SK-N-MC (cell line): ENCODE measurements around the gene GINS2.

Experiments used
- DNase-seq: peaks from one replicate; pipeline ENCODE4 v3.0.0-alpha.2; 2011; ENCODE audit warnings: low read depth, low spot score
- H3K27ac ChIP-seq: fragments of 200-600 bp; sonication (generic); 2 replicates; pipeline ENCODE4 v1.5.1; 2016; ENCODE audit warnings: mixed run types
- H3K36me3 ChIP-seq: fragments of 200-600 bp; sonication (generic); 2 replicates; pipeline ENCODE4 v1.6.1; 2017; ENCODE audit warnings: antibody characterized with exemption, low read length, mixed read lengths; ENCODE audit not compliant: insufficient read depth
- H3K4me3 ChIP-seq: fragments of 200-600 bp; sonication (generic); 2 replicates; pipeline ENCODE4 v1.5.1; 2016
- H3K9ac ChIP-seq: fragments of 200-600 bp; sonication (generic); 2 replicates; pipeline ENCODE4 v1.8.0; 2017; ENCODE audit warnings: mixed run types, mixed read lengths; ENCODE audit not compliant: insufficient read length
- H3K9me3 ChIP-seq: fragments of 200-600 bp; sonication (generic); 2 replicates; pipeline ENCODE4 v1.6.1; 2017; ENCODE audit warnings: low read depth, mild to moderate bottlenecking, antibody characterized with exemption, low read length, moderate library complexity, mixed read lengths
- EZH2 ChIP-seq: fragments of 200-600 bp; sonication (generic); IDR thresholded peaks from one replicate; pipeline ENCODE4 v1.6.1; 2017; ENCODE audit warnings: antibody characterized with exemption
- FOXP2 ChIP-seq: optimal IDR thresholded peaks from 2 replicates; pipeline ENCODE3; 2011; ENCODE audit warnings: mild to moderate bottlenecking, moderate library complexity; ENCODE audit not compliant: insufficient read depth; ENCODE audit errors: extremely low read length, control extremely low read depth
- POLR2AphosphoS5 ChIP-seq: IDR thresholded peaks from 2 replicates; pipeline ENCODE4 v1.6.1; 2012; ENCODE audit warnings: mild to moderate bottlenecking, low read depth, low read length, borderline replicate concordance

GINS2 gene

DNA sequence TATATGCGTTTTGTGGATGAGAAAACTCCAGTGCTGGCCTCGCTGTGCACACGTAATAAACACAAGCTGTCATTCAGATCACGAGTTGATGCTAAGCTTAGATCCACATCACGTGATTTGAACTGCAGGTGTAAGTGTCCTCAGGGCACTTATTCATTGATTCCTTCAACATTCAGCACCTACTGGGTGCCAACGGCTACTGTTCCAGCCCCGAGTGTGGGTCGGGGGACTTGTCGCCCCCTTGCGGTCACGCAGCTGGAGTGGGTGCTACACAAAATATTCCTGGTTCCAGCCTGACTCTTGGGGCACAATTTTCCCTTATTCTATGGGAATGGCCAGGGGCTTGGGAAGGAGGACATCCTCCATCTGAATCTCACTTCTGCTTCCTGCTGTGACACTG is 29.9 kb upstream of the GINS2 start:
- H3K36me3 ChIP-seq: no peaks in the 10 kb centered on the region
- DNase-seq: no peak
- H3K9me3 ChIP-seq: no peaks in the 10 kb centered on the region
- TF ChIP-seq EZH2 (no peak), FOXP2 (no peak), POLR2AphosphoS5 (no peak)
- H3K4me3 ChIP-seq: no peak overlapping the region
- no peak overlapping the region for H3K9ac ChIP-seq
- no peak overlapping the region for H3K27ac ChIP-seq

DNA sequence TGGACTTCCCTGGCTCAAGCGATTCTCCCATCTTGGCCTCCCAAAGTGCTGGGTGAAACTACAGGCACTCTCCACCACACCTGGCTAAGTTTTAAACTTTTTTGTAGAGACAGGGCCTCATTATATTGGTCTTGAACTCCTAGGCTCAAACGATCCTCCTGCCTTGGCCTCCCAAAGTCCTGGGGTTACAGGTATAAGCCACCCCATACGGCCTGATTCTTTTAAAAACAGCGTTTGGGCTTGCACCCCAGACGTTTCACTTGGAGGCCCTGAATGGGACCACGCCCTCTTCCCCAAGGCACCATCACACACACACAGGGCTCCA is 29.4 kb upstream of the GINS2 start:
- Histone ChIP-seq H3K27ac (no peak overlapping the region), H3K4me3 (no peak overlapping the region), H3K36me3 (no peaks in the 10 kb centered on the region), H3K9me3 (no peaks in the 10 kb centered on the region), H3K9ac (no peak overlapping the region)
- DNase-seq: no peak
- no peak for TF ChIP-seq POLR2AphosphoS5

DNA sequence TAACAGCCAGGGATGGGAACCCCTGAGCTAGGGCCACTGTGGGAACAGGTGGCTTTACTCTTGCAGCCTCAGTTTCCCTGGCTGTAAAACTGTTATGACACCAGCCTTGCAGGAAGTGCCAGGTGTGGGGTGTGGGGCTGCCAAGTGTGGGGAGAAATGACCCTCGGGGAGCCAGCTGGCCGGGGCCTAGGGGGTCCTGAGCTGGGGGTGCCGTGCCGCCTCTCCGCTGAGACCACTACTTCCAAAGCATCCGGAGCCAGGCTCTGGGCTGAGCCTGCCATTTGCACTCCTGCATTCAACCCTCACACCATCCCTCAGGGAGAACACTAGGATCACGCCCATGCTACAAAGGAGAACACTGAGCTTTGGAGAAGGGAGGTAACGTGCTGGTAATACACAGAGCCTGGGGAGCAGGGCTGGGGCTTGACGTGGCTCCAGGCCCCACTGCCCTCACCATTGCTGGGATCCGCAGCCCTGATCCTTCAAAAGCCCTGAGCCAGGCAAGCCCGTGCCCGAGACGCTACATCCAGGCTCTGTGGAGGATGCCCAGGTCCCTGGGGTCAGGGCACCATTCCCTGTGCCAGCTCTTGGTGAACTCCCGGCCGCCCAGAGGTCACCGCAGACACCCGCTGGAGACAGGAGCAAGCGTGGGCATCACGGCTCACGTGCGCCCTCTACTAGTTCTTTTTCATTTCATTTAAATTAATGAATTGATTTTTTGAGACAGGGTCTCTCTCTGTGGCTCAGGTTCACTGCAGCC is 28.8 kb upstream of the GINS2 start:
- Histone ChIP-seq H3K27ac (no peak overlapping the region), H3K4me3 (no peak overlapping the region), H3K36me3 (no peaks in the 10 kb centered on the region), H3K9me3 (no peaks in the 10 kb centered on the region), H3K9ac (no peak overlapping the region)
- DNase-seq: no peak
- TF ChIP-seq POLR2AphosphoS5 (no peak), FOXP2 (no peak), EZH2 (no peak)

DNA sequence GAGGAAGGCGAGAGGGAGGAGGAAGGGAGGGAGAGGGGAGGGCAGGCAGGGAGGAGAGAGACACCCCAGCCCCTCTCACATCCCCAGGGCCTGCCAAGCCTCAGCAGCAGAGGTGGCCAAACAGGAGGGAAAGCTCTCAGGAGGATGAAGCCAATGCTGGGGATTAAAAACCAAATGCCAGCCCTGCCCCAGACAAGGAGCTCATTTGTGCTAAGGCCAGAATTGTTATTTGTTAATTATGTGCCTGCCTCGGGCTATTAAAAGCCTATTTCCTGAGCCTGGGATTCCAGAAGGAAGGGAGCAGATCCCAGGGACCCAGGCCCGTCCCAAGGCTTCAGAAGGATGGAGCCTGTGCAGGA is 27.9 kb upstream of the GINS2 start:
- no peak for TF ChIP-seq POLR2AphosphoS5
- no peak for TF ChIP-seq FOXP2
- no peak for TF ChIP-seq EZH2
- Histone ChIP-seq H3K27ac (no peak overlapping the region), H3K9me3 (no peaks in the 10 kb centered on the region), H3K4me3 (no peak overlapping the region), H3K36me3 (no peaks in the 10 kb centered on the region), H3K9ac (no peak overlapping the region)
- no peak for DNase-seq

DNA sequence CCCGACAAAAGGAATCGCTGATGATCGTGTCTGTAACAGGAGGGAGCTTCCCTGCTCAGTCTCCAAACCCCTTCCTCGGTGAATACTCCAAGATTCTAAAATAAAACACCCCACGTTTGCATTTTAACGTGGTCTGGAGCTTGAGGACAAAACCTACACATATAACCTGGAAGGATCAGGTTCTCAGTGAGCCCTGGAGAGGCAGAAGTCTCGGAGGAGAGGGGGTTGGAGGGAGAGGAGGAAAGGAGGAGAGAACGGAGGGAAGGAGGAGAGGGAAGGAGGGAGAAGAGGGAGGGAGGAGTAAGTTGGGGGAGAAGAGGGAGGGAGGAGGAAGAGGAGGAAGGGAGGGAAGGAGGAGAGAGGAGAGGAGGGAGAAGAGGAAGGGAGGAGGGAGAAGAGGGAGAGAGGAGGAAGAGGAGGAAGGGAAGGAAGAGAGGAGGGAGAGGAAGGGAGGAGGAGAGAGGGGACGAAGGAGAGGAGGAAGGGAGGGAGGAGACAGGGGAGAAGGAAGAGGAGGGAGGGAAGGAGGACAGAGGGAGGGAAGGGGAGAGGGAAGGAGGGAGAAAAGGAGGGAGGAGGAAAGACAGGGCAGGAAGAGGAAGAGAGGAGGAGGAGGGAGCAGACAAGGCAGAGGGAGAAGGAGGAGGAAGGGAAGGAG is 27.4 kb upstream of the GINS2 start:
- no peak for TF ChIP-seq FOXP2
- no peak for TF ChIP-seq EZH2
- TF ChIP-seq POLR2AphosphoS5: no peak
- Histone ChIP-seq H3K36me3 (no peaks in the 10 kb centered on the region), H3K4me3 (no peak overlapping the region), H3K9ac (no peak overlapping the region), H3K27ac (no peak overlapping the region), H3K9me3 (no peaks in the 10 kb centered on the region)
- no peak for DNase-seq

DNA sequence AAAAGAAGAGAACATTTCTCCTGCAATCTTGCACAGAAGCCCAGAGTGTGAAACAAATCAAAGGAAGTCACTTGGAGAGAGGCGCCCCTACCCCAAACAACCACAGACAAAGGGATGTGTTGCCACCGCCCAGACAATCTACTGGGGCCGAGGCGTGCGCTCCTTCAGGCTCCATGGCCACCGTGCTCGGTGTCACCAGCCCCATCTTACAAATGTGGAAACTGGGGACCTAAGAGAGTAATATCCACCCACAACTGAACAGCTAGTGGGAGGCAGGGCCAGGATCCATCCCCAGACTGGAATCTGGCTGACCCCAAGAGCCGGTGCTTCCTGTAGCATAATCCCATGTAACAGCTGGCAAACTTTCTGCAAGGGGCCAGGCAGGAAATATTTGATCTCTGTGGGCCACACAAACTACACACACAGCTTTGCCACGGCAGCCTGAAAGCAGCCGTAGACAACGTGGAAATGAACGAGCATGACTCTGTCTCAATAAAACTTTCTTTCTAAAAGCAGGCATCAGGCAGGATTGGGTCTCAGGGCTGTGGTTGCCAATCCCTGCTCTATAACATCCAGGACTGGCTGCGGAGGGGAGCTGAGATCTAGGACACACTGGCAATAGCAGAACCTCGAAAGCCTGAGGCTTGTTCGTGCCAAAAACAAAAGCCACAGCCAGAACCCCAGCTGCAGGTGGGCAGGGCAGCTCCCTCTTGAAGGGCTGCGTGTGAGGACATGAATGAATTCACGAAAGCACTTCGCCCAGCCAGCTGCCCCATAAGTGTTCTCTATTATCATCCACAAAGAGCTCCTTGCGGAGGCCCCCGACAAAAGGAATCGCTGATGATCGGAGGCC is 26.6 kb upstream of the GINS2 start:
- Histone ChIP-seq H3K36me3 (no peaks in the 10 kb centered on the region), H3K9me3 (no peaks in the 10 kb centered on the region), H3K27ac (no peak overlapping the region), H3K9ac (no peak overlapping the region), H3K4me3 (no peak overlapping the region)
- DNase-seq: no peak
- TF ChIP-seq FOXP2 (no peak), POLR2AphosphoS5 (no peak), EZH2 (no peak)

DNA sequence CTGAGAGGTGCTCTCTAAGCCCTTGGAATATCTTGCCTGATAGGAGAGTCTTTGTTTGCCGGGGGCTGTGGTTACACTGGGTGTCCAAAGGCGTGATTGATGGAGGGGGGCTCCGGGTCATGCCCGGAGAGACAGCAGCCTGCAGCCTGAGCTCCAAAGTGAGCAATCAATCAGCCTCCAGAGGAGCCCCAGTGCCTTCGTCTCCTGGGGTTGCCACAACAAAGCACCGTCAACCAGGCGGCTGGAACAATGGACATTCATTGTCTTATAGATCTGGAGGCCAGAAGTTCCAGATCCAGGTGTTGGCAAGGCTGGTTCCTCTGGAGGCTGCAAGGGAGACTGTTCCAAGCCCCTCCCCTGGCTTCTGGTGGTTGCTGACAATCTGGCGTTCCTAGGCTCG is 24.0 kb upstream of the GINS2 start:
- Histone ChIP-seq H3K9ac (no peak overlapping the region), H3K36me3 (no peaks in the 10 kb centered on the region), H3K9me3 (no peaks in the 10 kb centered on the region), H3K27ac (no peak overlapping the region), H3K4me3 (no peak overlapping the region)
- DNase-seq: no peak
- TF ChIP-seq FOXP2: no peak
- TF ChIP-seq EZH2: no peak
- TF ChIP-seq POLR2AphosphoS5: no peak

DNA sequence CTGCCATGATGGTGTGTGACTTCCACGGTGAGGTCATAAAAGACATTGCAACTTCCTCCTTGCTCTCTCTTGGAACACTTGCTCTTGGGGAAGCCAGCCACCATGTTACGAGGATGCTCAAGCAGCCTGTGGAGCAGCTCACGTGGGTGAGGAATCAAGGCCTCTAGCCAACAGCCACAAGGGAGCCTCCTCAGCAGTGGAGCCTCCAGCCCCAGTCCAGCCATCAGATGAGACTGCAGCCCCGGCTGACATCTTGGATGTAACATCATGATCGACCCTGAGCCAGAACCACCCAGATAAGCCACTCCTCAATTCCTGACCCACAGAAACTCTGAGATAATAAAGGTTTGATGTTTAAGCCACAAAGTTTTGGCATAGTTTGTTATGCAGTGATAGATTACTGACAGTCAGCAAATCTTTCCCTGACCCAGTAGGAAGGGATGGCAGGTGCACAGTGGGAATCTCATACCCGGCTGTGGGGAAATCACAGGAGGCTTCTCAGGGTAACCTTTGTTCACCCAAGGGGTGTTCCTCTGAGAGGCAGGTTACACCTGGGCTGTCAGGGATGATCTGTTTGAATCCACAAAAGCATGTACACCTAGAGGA is 23.3 kb upstream of the GINS2 start:
- H3K4me3 ChIP-seq: no peak overlapping the region
- no peaks in the 10 kb centered on the region for H3K36me3 ChIP-seq
- no peaks in the 10 kb centered on the region for H3K9me3 ChIP-seq
- H3K9ac ChIP-seq: no peak overlapping the region
- TF ChIP-seq EZH2 (no peak), FOXP2 (no peak), POLR2AphosphoS5 (no peak)
- H3K27ac ChIP-seq: no peak overlapping the region
- no peak for DNase-seq
